ENCODE data around the gene DHX15. TPM values are rescaled to one million over a fixed set of nuclear protein-coding genes. Genes with fewer than 3 reads are reported as not detected.

The DHX15 gene
- total RNA-seq, 1 experiment from 2014 or later, result 287 TPM

GRCh38 chr4:24601121-24601520 is 16.8 kb upstream of the DHX15 start:
- no peak overlapping the region for H3K23ac ChIP-seq (ENCODE audit: insufficient read length, low read depth, low read length)
- no peaks in the 10 kb centered on the region for H3K27me3 Mint-ChIP-seq (ENCODE audit: low read depth)
- DNase-seq, result no peak
- H3K9me3 Mint-ChIP-seq, result no peaks in the 10 kb centered on the region; a peak in 2 of 5 replicates
- H3K4me1 Mint-ChIP-seq, result peaks cover 9 to 25% of the 10 kb centered on the region in 2 experiments
- no peak overlapping the region for H2BK20ac ChIP-seq (ENCODE audit: low read depth, low read length, poor library complexity, severe bottlenecking)
- H2AK5ac ChIP-seq (ENCODE audit: insufficient read length, low read length), result no peak overlapping the region
- no peaks in the 10 kb centered on the region for H3K79me2 ChIP-seq (ENCODE audit: insufficient read depth, low read length)
- TF ChIP-seq CTCF (conservative IDR thresholded peaks at IDR 0.05), result no peak
- H4K20me1 ChIP-seq (ENCODE audit: control insufficient read depth, insufficient read depth, insufficient read length), result no peaks in the 10 kb centered on the region
- no peaks in the 10 kb centered on the region for H3K27me3 ChIP-seq (ENCODE audit: insufficient read depth, low read length)
- no peak overlapping the region for H2BK15ac ChIP-seq (ENCODE audit: low read depth, low read length)
- no peak overlapping the region for H2BK5ac ChIP-seq (ENCODE audit: insufficient read length, low read length)
- no peak overlapping the region for H4K8ac ChIP-seq (replicated peaks; ENCODE audit: insufficient read length, low read depth, low read length)
- H3K4me2 ChIP-seq (ENCODE audit: insufficient read depth, insufficient read length, low read length), result no peak overlapping the region
- no peak overlapping the region for H2AFZ ChIP-seq (ENCODE audit: low read length)
- WGBS (ENCODE audit: extremely low coverage, insufficient read length, low lambda C conversion rate), result no CpG with 5 or more reads among the region's 1 CpG
- no peak overlapping the region for H4K91ac ChIP-seq (ENCODE audit: insufficient read length, low read depth, low read length)
- no peak overlapping the region for H3K27ac ChIP-seq (ENCODE audit: insufficient read length, low read depth, low read length)
- H3K18ac ChIP-seq (ENCODE audit: insufficient read length, low read depth, low read length), result no peak overlapping the region
- no peaks in the 10 kb centered on the region for H3K23me2 ChIP-seq (ENCODE audit: insufficient read length, low read depth, low read length, poor library complexity, severe bottlenecking)
- H3K36me3 Mint-ChIP-seq (ENCODE audit: insufficient read depth in 1 of 3, low read depth in 3 of 3), result peaks cover 0 to 2% (median 0%) of the 10 kb centered on the region in 3 experiments; a peak in 1 of 7 replicates
- H3K4me1 ChIP-seq (ENCODE audit: insufficient read depth, low read length), result peaks cover 1% of the 10 kb centered on the region; the same call in 1 of the 2 replicates
- no peak overlapping the region for H4K5ac ChIP-seq (ENCODE audit: insufficient read length, low read depth, low read length)
- no peaks in the 10 kb centered on the region for H3K79me1 ChIP-seq (ENCODE audit: insufficient read depth, low read depth, low read length, poor library complexity, severe bottlenecking)
- no peaks in the 10 kb centered on the region for H3K9me3 ChIP-seq (ENCODE audit: control insufficient read depth, low read depth, low read length)
- no peak overlapping the region for H3T11ph ChIP-seq (ENCODE audit: low read length)
- no peak overlapping the region for H2BK12ac ChIP-seq (ENCODE audit: insufficient read length, low read depth, low read length)
- no peak overlapping the region for H3K14ac ChIP-seq (ENCODE audit: insufficient read depth, low read length)
- H3K4ac ChIP-seq (ENCODE audit: low read depth, low read length), result no peak overlapping the region
- H3K56ac ChIP-seq (ENCODE audit: insufficient read length, low read depth, low read length), result no peak overlapping the region
- no peak overlapping the region for H3K4me3 Mint-ChIP-seq
- no peak overlapping the region for H3K9ac ChIP-seq (ENCODE audit: extremely low read depth, insufficient read length, low read length)
- H3K27ac Mint-ChIP-seq, result peak overlapping the region in 1 of 3 experiments; percentile 8; a peak in 1 of 7 replicates
- no peak overlapping the region for H2BK120ac ChIP-seq (ENCODE audit: low read depth, low read length, poor library complexity, severe bottlenecking)
